ENCODE results near the gene SYNDIG1L. TPM values are rescaled to one million over a fixed set of nuclear protein-coding genes. Genes with fewer than 3 reads are reported as not detected.

SYNDIG1L gene
- total RNA-seq, 1 experiment from 2014 or later, result 0.29 TPM

GRCh38 chr14:74421981-74422380 is 4.0 kb downstream of the SYNDIG1L start:
- Mint-ChIP-seq H3K27ac (ENCODE audit: unreplicated experiment) (no peak overlapping the region), H3K36me3 (ENCODE audit: insufficient read depth, unreplicated experiment) (no peaks in the 10 kb centered on the region), H3K4me1 (ENCODE audit: low read depth, unreplicated experiment) (no peaks in the 10 kb centered on the region), H3K27me3 (ENCODE audit: insufficient read depth, unreplicated experiment) (peaks cover 10% of the 10 kb centered on the region), H3K4me3 (ENCODE audit: unreplicated experiment) (no peak overlapping the region), H3K9me3 (ENCODE audit: unreplicated experiment) (no peaks in the 10 kb centered on the region)
- no peak for DNase-seq
- POLR2A ChIA-PET, result no interaction called here
- intact Hi-C loops (cut with micrococcal nuclease; ENCODE audit: unreplicated experiment), result no loop called here
- Histone ChIP-seq H3K4me3 (ENCODE audit: low read depth, low read length) (no peak overlapping the region), H3K9me3 (no peaks in the 10 kb centered on the region), H3K27me3 (replicated peaks; ENCODE audit: control insufficient read depth, insufficient read depth, low read length) (no peaks in the 10 kb centered on the region; the same call in 1 of the 2 replicates), H3K36me3 (ENCODE audit: control insufficient read depth, insufficient read depth, low read length) (no peaks in the 10 kb centered on the region), H3K4me1 (no peaks in the 10 kb centered on the region; the same call in 1 of the 2 replicates)
- TF ChIP-seq, protein P1, sequence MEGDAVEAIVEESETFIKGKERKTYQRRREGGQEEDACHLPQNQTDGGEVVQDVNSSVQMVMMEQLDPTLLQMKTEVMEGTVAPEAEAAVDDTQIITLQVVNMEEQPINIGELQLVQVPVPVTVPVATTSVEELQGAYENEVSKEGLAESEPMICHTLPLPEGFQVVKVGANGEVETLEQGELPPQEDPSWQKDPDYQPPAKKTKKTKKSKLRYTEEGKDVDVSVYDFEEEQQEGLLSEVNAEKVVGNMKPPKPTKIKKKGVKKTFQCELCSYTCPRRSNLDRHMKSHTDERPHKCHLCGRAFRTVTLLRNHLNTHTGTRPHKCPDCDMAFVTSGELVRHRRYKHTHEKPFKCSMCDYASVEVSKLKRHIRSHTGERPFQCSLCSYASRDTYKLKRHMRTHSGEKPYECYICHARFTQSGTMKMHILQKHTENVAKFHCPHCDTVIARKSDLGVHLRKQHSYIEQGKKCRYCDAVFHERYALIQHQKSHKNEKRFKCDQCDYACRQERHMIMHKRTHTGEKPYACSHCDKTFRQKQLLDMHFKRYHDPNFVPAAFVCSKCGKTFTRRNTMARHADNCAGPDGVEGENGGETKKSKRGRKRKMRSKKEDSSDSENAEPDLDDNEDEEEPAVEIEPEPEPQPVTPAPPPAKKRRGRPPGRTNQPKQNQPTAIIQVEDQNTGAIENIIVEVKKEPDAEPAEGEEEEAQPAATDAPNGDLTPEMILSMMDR (IDR thresholded peaks at IDR 0.05; ENCODE audit: insufficient read depth in 1 of 2, low read depth in 1 of 2, low read length in 1 of 2, severe bottlenecking in 1 of 2, unreplicated experiment in 1 of 2), result no peak
- CTCF ChIA-PET, result no interaction called here
- BruUV-seq (replicated peaks), result no TSS peak

GRCh38 chr14:74419086-74419485 is 6.9 kb downstream of the SYNDIG1L start:
- H3K9me3 Mint-ChIP-seq (ENCODE audit: unreplicated experiment), result no peaks in the 10 kb centered on the region
- BruUV-seq (replicated peaks), result no TSS peak
- no peaks in the 10 kb centered on the region for H3K4me1 Mint-ChIP-seq (ENCODE audit: low read depth, unreplicated experiment)
- no peaks in the 10 kb centered on the region for H3K36me3 Mint-ChIP-seq (ENCODE audit: insufficient read depth, unreplicated experiment)
- H3K36me3 ChIP-seq (ENCODE audit: control insufficient read depth, insufficient read depth, low read length), result no peaks in the 10 kb centered on the region
- no peaks in the 10 kb centered on the region; the same call in 1 of the 2 replicates for H3K27me3 ChIP-seq (replicated peaks; ENCODE audit: control insufficient read depth, insufficient read depth, low read length)
- no peak overlapping the region for H3K27ac Mint-ChIP-seq (ENCODE audit: unreplicated experiment)
- DNase-seq, result no peak
- no peak overlapping the region for H3K4me3 ChIP-seq (ENCODE audit: low read depth, low read length)
- no peaks in the 10 kb centered on the region; the same call in 1 of the 2 replicates for H3K4me1 ChIP-seq
- TF ChIP-seq, protein P1 (IDR thresholded peaks at IDR 0.05; ENCODE audit: insufficient read depth in 1 of 2, low read depth in 1 of 2, low read length in 1 of 2, severe bottlenecking in 1 of 2, unreplicated experiment in 1 of 2), result no peak
- H3K9me3 ChIP-seq, result no peaks in the 10 kb centered on the region
- ChIA-PET CTCF (no interaction called here), POLR2A (no interaction called here)
- intact Hi-C loops (cut with micrococcal nuclease; ENCODE audit: unreplicated experiment), result no loop called here
- peaks cover 10% of the 10 kb centered on the region for H3K27me3 Mint-ChIP-seq (ENCODE audit: insufficient read depth, unreplicated experiment)
- H3K4me3 Mint-ChIP-seq (ENCODE audit: unreplicated experiment), result no peak overlapping the region

DNA sequence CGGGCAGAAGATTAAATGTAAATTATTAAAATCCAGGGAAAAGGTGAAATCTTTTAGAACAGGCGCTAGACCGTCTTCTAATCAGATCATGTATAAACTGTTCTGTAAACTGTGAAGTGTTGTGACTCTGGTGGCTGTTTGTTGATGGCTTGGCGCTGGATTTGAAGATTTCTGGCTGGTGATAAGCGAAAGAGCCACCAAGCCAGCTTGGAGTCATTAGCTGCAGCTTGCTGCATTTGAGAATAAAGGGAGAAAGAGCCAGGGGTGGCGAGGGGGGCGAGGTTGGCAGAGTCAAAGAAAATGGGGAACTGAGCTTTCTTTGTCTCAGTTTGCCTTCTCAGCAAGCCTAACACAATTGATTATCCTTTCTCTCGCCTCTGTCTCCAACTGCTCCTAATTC is 8.0 kb downstream of the SYNDIG1L start:
- ChIA-PET POLR2A (no interaction called here), CTCF (no interaction called here)
- no peaks in the 10 kb centered on the region for H3K9me3 Mint-ChIP-seq (ENCODE audit: unreplicated experiment)
- Histone ChIP-seq H3K36me3 (ENCODE audit: control insufficient read depth, insufficient read depth, low read length) (no peaks in the 10 kb centered on the region), H3K9me3 (no peaks in the 10 kb centered on the region), H3K4me3 (ENCODE audit: low read depth, low read length) (no peak overlapping the region), H3K4me1 (no peaks in the 10 kb centered on the region; the same call in 1 of the 2 replicates), H3K27me3 (replicated peaks; ENCODE audit: control insufficient read depth, insufficient read depth, low read length) (no peaks in the 10 kb centered on the region; the same call in 1 of the 2 replicates)
- no TSS peak for BruUV-seq (replicated peaks)
- H3K4me3 Mint-ChIP-seq (ENCODE audit: unreplicated experiment), result no peak overlapping the region
- H3K27me3 Mint-ChIP-seq (ENCODE audit: insufficient read depth, unreplicated experiment), result peaks cover 10% of the 10 kb centered on the region
- no peak for DNase-seq
- TF ChIP-seq, protein P1 (IDR thresholded peaks at IDR 0.05; ENCODE audit: insufficient read depth in 1 of 2, low read depth in 1 of 2, low read length in 1 of 2, severe bottlenecking in 1 of 2, unreplicated experiment in 1 of 2), result no peak
- H3K36me3 Mint-ChIP-seq (ENCODE audit: insufficient read depth, unreplicated experiment), result no peaks in the 10 kb centered on the region
- no peak overlapping the region for H3K27ac Mint-ChIP-seq (ENCODE audit: unreplicated experiment)
- H3K4me1 Mint-ChIP-seq (ENCODE audit: low read depth, unreplicated experiment), result no peaks in the 10 kb centered on the region
- intact Hi-C loops (cut with micrococcal nuclease; ENCODE audit: unreplicated experiment), result no loop called here

All from Caco-2 (cell line).